GM21381 (cell line): ENCODE results near the gene CIC.

ENCODE experiments used
- ATAC-seq: cut with Tn5 transposase; IDR thresholded peaks from one replicate; pipeline ENCODE4 v1.9.1; 2021; ENCODE audit warnings: mild to moderate bottlenecking, moderate library complexity; ENCODE audit not compliant: unreplicated experiment

The CIC gene

GRCh38 chr19:42268704-42269477 is at the start of gene CIC:
TSS of gene CIC (plus strand) at chr19:42269252. CDS start at chr19:42271784, 2,532 bp downstream.
- peak; percentile 74 for ATAC-seq

- peak; percentile 66 for ATAC-seq
Observed at GRCh38 chr19:42219812-42220750, 49.0 kb upstream of the CIC start, which contains the start of gene ZNF526. TSS of gene ZNF526 (plus strand) at chr19:42220312. CDS start at chr19:42224404, 4,092 bp downstream.

GRCh38 chr19:42220751-42221097 is 48.3 kb upstream of the CIC start:
- no peak for ATAC-seq

- ATAC-seq: no peak
Observed at GRCh38 chr19:42224940-42225717, 43.9 kb upstream of the CIC start.

GRCh38 chr19:42225718-42226292 is 43.2 kb upstream of the CIC start:
- ATAC-seq: no peak

- no peak for ATAC-seq
Observed at GRCh38 chr19:42226886-42227285, 42.2 kb upstream of the CIC start.

- no peak for ATAC-seq
Observed at GRCh38 chr19:42228641-42229040, 40.4 kb upstream of the CIC start.

GRCh38 chr19:42229301-42229854 is 39.7 kb upstream of the CIC start:
- ATAC-seq: no peak

GRCh38 chr19:42229855-42230351 is 39.1 kb upstream of the CIC start:
- no peak for ATAC-seq

GRCh38 chr19:42230571-42230970 is 38.5 kb upstream of the CIC start:
- no peak for ATAC-seq

GRCh38 chr19:42232435-42232834 is 36.6 kb upstream of the CIC start:
- ATAC-seq: no peak

- no peak for ATAC-seq
Observed at GRCh38 chr19:42233106-42233505, 35.9 kb upstream of the CIC start.

- ATAC-seq: no peak
Observed at GRCh38 chr19:42233678-42234292, 35.3 kb upstream of the CIC start.

- ATAC-seq: no peak
Observed at GRCh38 chr19:42234364-42234763, 34.7 kb upstream of the CIC start.

GRCh38 chr19:42235181-42235580 is 33.9 kb upstream of the CIC start:
- ATAC-seq: no peak

GRCh38 chr19:42239544-42240220 is 29.4 kb upstream of the CIC start:
- ATAC-seq: no peak

- ATAC-seq: no peak
Observed at GRCh38 chr19:42241279-42241678, 27.8 kb upstream of the CIC start.

- ATAC-seq: peak; percentile 3
Observed at GRCh38 chr19:42242069-42242511, 27.0 kb upstream of the CIC start.
